Bronchial epithelial cell (primary cell): ENCODE data around the gene STAB1. TPM values are rescaled to one million over a fixed set of nuclear protein-coding genes. Genes with fewer than 3 reads are reported as not detected.

Source experiments
- DNase-seq: peaks from one replicate; pipeline ENCODE4 v3.0.0-alpha.2; 2010; ENCODE audit warnings: low read depth
- FAIRE-seq: peaks from 2 replicates; lab custom pipeline; 2011; peaks lifted over from hg19 to GRCh38; lab: Jason Lieb, UNC
- H3K27me3 ChIP-seq: 2 replicates; pipeline ENCODE4 v1.5.1; 2011; ENCODE audit warnings: low read length; ENCODE audit not compliant: control insufficient read depth, insufficient read depth
- H3K36me3 ChIP-seq: 2 replicates; pipeline ENCODE4 v1.5.1; 2011; ENCODE audit warnings: low read length; ENCODE audit not compliant: control insufficient read depth, insufficient read depth
- H3K4me3 ChIP-seq: 2 replicates; pipeline ENCODE4 v1.5.1; 2011; ENCODE audit warnings: mild to moderate bottlenecking, low read depth, low read length, control low read depth
- CTCF ChIP-seq: IDR thresholded peaks from 2 replicates; pipeline ENCODE4 v1.5.1; 2011; ENCODE audit warnings: mild to moderate bottlenecking, moderate library complexity, low read length, control low read depth, inconsistent platforms; ENCODE audit not compliant: insufficient read depth, severe bottlenecking
- total RNA-seq: library from RNA; depleted of rRNA; stranded (reverse); fragments of >200 nt; gene quantifications from 2 replicates; pipeline ENCODE4 v1.2.1, GENCODE V29; 2014

The STAB1 gene
- total RNA-seq, 1 donor from 2014 or later: under 0.01 TPM

- Histone ChIP-seq H3K27me3 (no peaks in the 10 kb centered on the region), H3K36me3 (peaks cover 48% of the 10 kb centered on the region), H3K4me3 (no peak overlapping the region)
- FAIRE-seq (no peak), DNase-seq (no peak)
- TF ChIP-seq CTCF: no peak
These were observed 6.4 kb upstream of the STAB1 start for GRCh38 chr3:52488746-52489145.

GRCh38 chr3:52489453-52489852 is 5.7 kb upstream of the STAB1 start:
- no peaks in the 10 kb centered on the region for H3K27me3 ChIP-seq
- DNase-seq: no peak
- FAIRE-seq: no peak
- no peak overlapping the region for H3K4me3 ChIP-seq
- no peak for TF ChIP-seq CTCF
- H3K36me3 ChIP-seq: peaks cover 48% of the 10 kb centered on the region

GRCh38 chr3:52490035-52490938 is 4.9 kb upstream of the STAB1 start:
- H3K36me3 ChIP-seq: peaks cover 47% of the 10 kb centered on the region

GRCh38 chr3:52490939-52491526 is 4.1 kb upstream of the STAB1 start:
- TF ChIP-seq CTCF: no peak
- Histone ChIP-seq H3K4me3 (no peak overlapping the region), H3K36me3 (peaks cover 44% of the 10 kb centered on the region), H3K27me3 (no peaks in the 10 kb centered on the region)
- peak; percentile 22 for DNase-seq
- peak; percentile 64 for FAIRE-seq

More at GRCh38 chr3:52490035-52490938, 4.9 kb upstream of the STAB1 start:
- TF ChIP-seq CTCF: no peak
- DNase-seq (no peak), FAIRE-seq (no peak)
- Histone ChIP-seq H3K4me3 (no peak overlapping the region), H3K27me3 (no peaks in the 10 kb centered on the region)

GRCh38 chr3:52492059-52492458 is 3.1 kb upstream of the STAB1 start:
- FAIRE-seq: no peak
- TF ChIP-seq CTCF: no peak
- peaks cover 36% of the 10 kb centered on the region for H3K36me3 ChIP-seq

More at GRCh38 chr3:52492059-52492458, 3.1 kb upstream of the STAB1 start:
- no peaks in the 10 kb centered on the region for H3K27me3 ChIP-seq
- no peak for DNase-seq
- H3K4me3 ChIP-seq: no peak overlapping the region
